ENCODE data around the gene GLIS1. TPM values are rescaled to one million over a fixed set of nuclear protein-coding genes. Genes with fewer than 3 reads are reported as not detected.

Gene GLIS1
- total RNA-seq, 1 donor from 2014 or later = 0.69 TPM

DNA sequence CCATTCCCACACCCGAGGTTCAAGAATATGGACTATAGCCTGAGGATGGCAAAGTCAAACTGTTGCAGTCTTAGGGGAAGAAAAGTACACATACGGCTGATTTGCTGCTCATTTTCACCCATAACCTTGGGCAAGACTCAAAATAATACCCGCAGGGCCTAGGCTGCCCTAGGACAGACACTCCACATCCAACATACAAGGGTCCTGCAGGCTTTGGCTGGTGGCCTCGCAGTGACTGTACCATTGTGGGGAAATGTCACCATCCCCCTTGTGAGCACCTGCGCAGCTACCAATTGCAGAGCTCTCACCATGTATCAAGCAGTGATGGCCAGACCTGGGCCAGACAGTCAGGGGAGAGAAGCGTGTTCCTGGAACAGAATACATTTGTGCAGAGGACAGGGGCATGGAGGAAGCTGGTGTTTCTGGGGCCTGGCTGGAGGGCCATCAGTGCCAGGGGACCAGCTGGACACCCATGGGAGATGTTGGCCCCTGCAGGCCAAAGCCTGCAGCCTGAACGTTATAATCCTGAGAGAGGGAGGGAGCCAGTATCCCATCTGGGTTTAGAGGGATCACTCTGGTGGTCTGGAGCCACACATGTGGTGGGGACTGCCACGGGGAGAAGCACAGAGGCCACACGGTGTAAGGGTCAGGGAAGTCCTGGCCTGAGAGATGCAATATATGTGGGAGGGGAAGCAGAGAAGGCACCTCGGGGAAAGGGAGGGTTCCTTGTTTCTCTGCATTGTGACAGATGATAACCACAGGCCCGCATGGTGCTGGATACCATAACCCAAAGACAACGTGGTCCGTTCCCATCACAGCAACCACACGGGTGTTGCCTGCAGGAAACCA lies 101.2 kb downstream of the GLIS1 start:
- no peak for DNase-seq

DNA sequence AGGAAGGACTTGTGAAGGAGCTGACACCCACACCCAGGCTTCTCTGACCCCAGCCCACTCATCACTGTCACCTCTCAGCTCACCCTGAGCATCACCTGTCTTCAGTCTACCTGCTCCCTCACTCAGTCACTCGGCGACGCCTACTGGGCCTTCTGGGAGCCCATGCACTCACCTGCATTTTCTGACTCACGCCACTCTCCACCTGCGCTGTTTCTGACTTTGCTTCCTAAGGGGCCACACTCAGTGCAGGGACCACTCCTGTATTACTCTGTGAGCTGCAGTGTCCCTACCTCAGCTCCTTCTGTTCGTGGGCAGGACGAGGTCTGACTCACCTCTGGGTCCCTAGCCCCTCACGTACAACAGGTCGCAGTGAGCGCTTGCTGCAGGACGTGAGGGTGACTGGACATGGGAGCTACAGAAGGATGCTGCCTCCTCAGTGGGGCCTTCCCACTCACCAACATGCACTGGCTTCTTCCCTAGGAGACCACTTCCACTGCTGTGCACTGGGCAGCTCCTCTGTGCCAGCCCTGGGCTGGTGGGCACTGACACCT lies 102.3 kb downstream of the GLIS1 start:
- no peak for DNase-seq

DNA sequence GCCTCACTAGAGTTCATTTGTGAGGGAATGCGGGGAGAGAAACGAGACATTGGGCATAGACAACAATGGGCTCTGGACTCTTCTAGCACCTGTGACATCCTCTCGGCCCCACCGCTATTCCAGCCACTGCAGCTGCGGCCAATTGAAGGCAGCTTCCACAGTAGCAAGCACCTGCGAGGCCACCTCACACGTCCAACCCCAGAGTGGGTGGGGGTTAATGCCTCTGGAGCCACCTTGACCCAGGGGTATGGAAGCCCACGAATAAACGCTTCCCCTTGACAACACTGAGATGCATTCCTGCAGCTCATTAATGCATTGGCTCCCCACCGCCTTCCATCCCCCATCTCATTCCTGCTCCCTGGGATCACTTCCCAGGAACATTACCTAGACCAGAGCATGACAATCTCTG lies 104.4 kb downstream of the GLIS1 start:
- no peak for DNase-seq

DNA sequence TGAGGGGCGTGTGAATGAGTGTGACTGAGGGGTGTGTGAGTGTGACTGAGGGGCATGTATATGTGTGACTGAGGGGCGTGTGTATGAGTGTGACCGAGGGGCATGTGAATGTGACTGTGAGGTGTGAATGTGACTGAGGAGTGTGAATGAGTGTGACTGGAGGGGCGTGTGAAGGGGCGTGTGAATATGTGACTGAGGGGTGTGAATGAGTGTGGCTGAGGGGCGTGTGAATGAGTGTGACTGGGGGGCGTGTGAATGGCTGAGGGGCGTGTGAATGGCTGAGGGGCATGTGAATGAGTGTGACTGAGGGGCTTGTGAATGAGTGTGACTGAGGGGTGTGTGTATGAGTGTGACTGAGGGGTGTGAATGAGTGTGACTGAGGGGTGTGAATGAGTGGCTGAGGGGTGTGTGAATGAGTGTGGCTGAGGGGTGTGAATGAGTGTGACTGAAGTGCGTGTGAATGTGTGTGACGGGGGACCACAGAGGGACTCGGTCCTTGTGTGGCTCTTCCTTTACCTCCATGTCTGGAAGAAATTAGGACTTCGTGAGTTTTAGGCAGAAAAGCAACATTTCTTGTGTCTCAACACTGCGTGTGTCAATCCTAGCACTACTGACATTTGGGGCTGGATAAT lies 105.8 kb downstream of the GLIS1 start:
- no peak for DNase-seq

DNA sequence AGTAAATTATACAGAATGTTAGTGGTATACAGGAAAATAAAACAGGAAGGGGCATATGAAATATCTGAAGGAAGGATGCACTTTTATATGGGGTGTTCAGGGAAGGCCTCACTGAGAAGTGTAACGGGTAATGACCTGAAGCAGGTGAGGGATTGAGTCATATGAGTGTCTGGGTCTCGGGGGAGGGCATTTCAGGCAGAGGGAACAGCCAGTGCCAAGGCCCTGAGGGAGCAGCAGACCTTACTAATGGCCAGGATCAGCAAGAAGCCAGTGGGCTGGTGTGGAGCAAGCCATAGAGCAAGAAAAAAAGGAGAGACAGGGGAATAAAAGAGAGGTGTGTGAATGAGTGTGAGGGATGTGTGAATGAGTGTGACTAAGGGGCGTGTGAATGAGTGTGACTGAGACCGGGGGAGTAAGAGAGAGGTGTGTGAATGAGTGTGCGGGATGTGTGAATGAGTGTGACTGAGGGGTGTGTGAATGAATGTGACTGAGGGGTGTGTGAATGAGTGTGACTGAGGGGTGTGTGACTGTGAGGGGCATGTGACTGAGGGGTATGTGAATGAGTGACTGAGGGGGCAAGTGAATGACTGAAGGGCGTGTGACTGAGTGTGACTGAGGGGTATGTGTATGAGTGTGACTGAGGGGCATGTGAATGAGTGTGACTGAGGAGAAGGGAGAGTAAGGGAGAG lies 107.2 kb downstream of the GLIS1 start:
- DNase-seq = no peak

DNA sequence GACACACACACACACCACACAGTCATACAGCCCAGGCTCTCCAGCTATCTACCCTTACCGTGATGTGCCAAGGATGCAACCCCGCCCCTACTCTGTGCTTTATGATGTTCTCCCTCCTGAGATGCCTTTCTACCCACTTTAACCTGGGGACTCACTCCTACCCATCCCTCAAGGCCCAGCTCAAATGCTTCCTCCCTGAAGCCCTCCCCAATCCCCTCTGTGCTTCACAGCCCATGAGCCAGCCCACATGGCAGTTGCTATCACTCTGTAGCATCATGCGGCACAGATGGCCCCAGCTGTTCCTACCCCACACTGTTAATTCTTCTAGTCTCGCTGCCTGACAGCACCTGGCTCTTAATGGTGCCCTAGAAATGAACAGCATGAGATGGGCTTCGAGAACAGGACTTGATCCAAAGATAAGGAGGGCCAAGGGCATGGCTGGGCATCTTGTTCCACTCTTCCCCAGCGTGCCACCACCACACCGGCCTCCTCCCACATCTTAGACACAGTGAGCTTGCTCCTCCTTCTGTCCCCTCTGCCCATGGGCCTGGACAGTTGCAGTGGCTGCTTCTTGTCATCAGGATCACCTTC lies 109.8 kb downstream of the GLIS1 start:
- no peak for DNase-seq

DNA sequence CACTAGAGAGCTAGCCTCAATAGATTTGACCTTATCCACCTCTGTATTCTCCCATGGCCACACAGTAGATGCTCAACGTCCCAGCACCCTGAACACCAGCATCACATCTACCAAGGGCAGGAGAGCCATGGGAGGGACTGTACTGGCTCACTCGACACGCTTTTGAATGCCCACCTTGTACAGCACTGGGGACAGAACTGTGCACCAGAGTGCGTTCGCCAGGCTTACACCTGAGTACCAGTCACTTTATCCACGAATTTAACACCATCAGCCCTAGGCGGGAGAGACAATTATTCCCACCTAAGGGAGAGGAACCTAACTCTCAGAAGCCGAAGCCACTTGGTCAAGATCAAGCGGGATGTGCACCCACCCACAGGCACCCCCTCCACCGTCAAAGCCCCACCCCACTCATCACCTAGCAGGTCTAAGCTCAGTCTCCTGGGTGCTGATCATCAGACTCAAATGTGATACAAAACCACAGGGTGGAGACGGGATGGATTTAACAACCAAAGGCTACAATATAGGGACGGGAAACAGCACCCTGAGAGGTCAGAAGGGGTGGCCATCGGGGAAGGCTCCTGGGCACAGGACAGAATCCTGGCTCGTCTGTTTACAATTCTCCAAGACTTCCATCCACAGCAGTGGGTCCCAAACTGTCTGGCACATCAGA lies 110.5 kb downstream of the GLIS1 start:
- no peak for DNase-seq

DNA sequence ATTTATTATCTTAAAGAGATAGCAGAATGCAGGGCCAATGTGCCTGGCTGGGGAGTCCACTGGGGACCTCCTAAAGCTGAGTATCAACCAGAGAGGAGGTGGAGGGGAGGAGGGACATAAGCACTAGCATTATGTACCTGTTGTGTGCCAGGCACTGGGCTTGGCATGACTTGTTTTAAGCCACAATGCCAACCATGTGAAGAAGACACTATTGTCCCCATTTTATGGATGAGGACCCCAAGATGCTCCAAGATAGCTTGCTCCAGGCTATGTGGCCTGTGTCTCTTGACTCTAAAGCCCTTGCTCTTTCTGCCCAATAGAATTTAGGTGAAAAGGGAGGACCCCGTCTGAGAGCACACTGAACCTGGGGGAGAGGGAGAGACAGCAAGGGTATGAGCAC lies 111.3 kb downstream of the GLIS1 start:
- DNase-seq = no peak

DNA sequence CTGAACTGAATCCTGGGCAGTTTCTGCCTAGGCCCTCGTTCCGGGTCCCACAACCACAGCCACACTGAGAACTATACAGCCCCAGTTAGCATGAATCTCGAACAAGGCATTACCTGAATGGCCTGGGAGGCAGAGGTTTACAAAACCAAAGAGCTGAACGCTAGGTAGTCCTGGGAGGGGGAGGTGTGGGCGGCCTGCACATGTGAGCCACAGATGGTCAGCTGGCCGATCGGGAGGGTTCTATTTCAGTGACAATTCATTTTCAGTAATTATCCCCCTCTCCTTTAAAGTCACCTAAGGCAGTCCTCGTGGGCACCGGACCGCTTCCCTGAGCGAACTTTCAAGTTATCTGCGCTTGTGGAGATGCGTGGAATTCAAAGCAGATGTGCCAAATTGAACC lies 111.9 kb downstream of the GLIS1 start:
- no peak for DNase-seq

DNA sequence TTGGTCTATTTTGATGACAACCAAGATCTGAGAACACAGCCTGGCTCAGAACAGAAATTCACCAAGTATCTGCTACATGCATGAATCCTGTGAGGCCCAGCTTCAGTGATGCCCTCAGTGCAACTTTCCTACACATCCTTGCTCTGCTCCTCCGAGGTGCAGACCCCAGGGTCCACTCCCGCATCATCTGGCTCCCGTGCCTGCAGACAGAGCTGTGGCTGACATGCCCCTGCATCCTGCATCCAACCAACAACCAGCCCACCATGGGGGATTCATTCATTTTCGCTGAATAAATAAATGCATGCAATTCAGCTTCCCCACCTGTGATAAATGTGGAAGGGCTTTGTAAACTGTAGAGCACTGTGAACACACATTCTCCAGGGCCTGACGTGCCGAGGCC lies 112.3 kb downstream of the GLIS1 start:
- DNase-seq = no peak

DNA sequence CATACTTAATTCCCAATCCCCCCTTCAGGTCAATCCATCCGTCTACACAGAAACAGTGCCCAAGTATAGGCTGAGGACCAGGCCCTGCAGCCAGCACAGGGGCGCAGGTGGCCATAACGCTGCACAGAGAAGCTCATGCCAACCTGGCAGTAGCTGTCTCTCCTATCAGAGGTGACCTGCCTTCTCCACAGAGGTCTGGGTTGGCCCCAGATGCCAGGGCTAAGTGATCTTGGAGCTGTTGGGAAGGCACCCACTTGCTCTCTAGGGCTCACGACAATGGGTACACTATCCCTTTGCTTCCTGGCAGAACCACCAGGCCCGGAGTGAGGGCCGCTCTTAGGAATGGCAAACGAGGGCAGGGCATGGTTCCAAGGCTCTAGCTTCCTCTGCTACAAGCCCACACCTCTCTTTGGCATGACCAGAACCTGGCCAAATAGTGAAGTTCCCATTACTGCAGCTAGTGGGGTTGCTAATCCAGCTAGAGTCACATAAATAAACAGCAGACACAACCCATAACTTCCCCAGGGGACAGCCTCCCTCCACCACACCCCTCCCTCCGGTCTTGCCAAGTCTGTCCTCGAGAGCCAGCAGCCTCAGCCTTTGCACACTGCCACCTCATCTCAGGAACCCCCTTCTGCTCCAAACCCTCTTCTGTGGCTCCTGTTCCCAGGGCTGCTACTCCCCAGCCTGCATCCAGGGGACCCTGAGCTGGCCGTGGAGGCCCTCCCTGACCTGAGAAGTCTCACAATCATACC lies 113.0 kb downstream of the GLIS1 start:
- DNase-seq = no peak

DNA sequence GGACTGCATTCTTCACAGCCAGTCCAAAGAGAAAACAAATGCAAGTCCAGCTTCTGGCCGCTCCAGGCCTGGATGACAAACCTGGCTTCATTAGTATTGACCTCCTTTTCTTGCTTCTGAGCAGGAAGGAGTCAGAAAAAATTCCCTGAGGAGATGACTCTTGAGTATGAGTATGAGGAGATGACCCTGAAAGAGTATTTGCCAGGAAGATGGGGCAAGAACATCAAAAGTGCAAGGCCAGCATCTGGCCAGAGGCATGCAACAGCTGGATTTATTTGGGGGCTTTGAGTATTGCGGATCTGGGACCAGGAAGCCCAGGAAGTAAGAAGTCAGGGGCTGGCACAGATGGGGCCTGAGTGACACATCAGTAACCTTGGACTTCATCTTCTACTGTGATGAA lies 113.9 kb downstream of the GLIS1 start:
- no peak for DNase-seq

DNA sequence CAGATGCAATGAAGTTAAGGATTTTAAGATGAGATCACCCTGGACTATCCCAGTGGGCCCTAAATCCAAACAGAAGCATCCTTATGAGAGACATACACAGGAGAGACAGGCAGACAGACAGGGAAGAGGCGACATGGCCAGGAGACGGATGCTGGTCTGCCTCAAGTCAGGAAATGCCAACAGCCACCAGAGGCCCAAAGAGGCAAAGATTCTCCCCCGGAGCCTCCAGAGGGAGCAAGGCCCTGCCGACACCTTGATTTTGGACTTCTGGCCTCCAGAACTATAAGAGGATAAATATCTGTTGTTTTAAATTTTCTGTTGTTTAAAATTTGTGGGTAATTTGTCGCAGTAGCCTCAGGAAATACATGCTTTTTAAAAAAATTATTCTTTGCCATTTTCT lies 116.4 kb downstream of the GLIS1 start:
- no peak for DNase-seq

DNA sequence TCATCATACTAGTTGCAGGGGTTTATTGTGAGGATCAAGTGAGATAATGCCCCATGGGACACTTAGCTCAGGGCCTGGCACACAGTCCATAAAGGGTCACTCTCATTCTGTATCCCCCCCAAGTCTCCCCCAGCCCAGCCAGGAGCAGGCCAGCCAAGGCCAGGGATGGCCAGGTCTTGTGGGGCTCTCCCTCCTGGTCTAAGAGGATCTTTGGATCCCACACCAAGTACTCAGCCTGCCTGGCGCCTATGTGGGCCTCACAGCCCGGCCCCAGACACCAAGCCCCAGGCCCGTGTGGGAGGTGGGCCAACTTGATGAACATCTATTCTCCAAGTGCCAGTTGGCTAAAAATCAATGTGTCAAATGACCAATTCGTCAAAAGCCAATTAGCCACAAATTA lies 117.8 kb downstream of the GLIS1 start:
- no peak for DNase-seq

DNA sequence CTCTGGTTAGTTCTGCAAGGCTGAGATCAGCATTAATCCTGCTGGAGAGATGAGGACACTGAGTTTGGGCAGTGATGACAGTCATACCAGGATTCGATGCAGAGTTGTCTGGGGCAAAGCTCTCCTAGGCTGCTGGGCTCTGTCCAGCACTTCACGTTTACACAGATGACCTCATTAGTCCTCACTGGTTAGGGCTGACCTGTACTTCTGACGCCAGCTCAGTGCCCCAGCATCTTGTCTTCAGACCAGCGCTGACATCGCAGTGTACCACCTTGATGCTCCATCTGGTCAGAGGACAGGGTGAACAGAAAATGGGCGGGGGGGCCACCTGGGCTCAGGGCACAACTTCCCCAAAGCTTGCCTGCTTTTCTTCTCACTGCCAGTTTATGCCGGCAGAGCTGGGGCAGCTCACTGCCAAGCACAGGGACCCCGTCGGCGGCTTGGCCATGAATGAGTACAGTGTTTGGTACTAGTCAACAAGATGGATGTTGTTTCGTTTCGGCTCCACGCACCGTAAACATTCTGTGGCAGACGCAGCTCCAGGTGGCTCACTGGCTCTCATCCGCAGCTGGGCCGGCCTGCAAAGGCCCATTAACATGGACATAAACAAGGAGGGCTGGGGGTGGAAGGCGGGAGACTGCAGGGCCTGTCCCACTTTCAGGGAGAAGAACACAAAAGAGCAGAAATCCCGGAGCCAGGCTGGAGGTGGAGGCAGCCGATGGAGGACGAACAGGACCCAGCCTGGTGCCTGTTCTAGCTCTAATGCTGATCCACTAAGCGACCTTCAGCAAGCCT lies 118.7 kb downstream of the GLIS1 start:
- no peak for DNase-seq

DNA sequence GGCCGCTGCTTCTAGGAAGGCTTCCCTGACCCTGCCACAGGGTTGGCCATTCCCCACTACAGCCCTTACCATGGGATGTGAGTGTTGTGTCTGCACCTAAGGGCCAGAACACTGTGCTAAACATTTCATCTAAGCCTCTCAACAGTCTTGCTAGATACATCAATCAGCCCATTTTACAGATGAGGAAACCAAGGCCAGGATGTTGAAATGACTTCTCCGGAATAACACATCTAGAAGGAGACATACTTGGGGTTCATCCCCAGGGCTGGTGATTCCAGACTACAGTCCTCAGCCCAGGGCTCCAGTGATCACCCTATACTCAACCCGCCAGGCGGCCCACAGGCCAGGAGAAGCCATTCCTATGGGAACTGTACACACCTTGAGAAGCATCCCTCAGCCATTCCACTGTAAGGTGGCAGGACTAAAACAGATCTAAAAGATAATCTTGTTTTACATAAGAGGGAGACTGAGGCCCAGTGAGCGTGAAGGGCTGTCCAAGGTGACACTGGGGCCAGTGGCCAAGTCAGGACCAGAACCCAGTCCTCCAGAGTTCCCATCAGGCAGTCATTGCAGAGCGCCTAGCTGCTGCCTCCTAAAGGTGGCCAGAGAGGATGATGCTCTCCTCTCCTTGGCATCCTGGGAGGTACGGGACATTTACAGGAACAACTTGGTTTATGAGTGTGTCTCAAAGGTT lies 119.5 kb downstream of the GLIS1 start:
- no peak for DNase-seq

DNA sequence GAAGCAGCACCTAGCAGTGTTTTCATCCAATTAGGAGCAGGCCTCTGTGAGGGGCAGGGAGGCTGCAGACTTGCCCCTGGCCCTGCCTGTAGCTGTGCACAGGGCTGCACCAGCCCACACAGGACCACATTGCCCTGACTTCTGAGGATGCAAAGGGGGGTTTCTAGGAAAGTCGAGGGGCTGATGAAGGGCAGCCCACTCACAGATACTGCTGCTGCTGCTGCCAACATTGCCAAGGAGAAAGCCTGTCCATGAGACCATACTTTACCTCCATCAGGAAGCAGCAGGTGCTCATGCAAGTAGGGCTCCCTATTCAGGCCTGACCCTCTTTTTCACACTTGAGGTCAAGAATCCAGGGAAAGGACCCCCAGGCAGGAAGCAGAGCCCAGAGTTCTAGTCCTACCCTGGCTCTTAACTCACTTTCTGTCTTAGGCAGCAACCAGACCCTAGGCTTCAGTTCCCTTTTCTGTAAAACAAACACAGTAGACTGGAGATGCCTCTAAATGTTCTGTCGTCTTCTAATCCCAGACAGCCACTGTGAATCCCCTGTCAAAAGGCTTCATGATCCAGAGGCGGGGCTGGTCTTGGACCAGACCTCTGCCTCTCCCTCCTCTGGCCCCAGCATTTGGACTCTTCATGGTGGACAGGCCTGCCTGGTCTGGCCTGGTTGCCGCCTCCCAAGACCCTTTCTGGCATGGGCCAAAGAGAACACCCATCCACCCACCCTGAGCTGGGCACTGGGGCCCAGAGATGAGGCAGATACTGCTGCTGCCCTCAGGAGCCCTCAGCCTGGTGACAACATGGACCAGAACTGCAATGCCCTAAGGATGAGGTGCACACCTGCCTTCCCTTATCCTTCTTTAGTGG lies 120.2 kb downstream of the GLIS1 start:
- no peak for DNase-seq

DNA sequence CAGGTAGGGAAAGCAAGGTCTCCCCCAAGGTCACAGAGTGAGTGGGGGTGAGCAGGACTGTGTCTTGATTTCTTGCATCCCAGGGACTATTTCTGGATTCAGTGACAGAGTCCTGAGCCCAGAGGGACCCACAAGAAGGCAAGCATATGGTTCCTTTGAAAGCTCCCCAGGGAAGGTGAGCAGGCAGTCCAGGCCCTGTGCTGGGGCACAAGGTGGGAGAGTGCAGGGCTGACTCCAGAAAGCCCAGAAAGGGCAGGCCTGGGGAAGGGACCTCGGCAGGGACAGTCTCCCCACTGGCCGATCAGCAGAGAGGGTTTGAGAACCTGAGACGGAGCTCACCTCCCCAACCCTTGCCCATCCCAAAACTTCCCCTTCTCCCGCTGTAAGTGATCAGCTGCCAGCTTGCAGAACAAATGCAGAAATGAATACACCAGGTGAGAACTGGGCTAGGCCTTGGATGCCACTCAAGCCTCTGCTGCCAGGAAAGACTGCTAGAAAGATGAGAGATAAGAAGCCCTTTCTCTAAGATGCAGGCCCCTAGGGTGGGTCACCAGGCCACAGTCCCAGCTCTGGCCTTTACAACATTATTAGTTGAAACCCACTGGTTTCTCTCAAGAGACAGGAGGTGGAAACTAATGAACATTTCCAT lies 121.0 kb downstream of the GLIS1 start:
- no peak for DNase-seq
